HepG2 (cell line): Measurements from ENCODE around the gene CTAG2. TPM values are rescaled to one million over a fixed set of nuclear protein-coding genes. Genes with fewer than 3 reads are reported as not detected.
"Not testable (repeated sequence)": the region's sequence is repeated elsewhere in the genome, so short reads cannot be mapped to it uniquely, and the experiment has no call there.

Source experiments
- ATAC-seq: fragments of 200-7000 bp; cut with Tn5 transposase; 3 replicates; pipeline ENCODE4 v1.9.1; 2020; ENCODE audit warnings: mild to moderate bottlenecking, moderate library complexity
- BruUV-seq: library from RNA; stranded (reverse); fragments of 400-500 nt; replicated peaks from 2 replicates; lab custom pipeline; 2021; lab: Mats Ljungman, UMichigan
- CTCF ChIA-PET: fragments of 300-600 bp; formaldehyde crosslinking; extraction: SDS; loops from one replicate; lab custom pipeline; 2021; ENCODE audit warnings: low total read pairs, inconsistent platforms, low intra/inter-chr PET ratio; lab: Yijun Ruan, JAX
- POLR2A ChIA-PET: fragments of 350-600 bp; sonication (Branson Sonifier 250); formaldehyde crosslinking; loops from one replicate; lab custom pipeline; 2020; ENCODE audit warnings: antibody characterized with exemption, inconsistent platforms; lab: Yijun Ruan, JAX
- DNase-seq: peaks from one replicate; pipeline ENCODE4 v3.0.0-alpha.2; 2015; ENCODE audit warnings: low spot score
- FAIRE-seq: peaks from 3 replicates; lab custom pipeline; 2011; peaks lifted over from hg19 to GRCh38; lab: Jason Lieb, UNC
- H2AFZ ChIP-seq: one replicate; pipeline ENCODE4 v1.6.1; 2011; ENCODE audit warnings: low read length, inconsistent platforms
- H3K27ac ChIP-seq: fragments of 300-600 bp; 3 replicates; pipeline ENCODE4 v1.8.0; 2011; ENCODE audit warnings: mixed run types, mild to moderate bottlenecking, mixed read lengths, low read length, inconsistent platforms; ENCODE audit not compliant: insufficient read depth; ENCODE audit errors: extremely low read length
- H3K27me3 ChIP-seq, 2 experiments: fragments of 200-600 bp in 1 of 2; 2 replicates in 1 of 2; 3 replicates in 1 of 2; pipeline versions ENCODE4 v1.6.0 to v1.8.0; 2011; ENCODE audit warnings: low read length in 2 of 2, mild to moderate bottlenecking in 2 of 2, moderate library complexity in 2 of 2, inconsistent platforms in 1 of 2; ENCODE audit not compliant: insufficient read depth in 2 of 2, control insufficient read depth in 1 of 2
- H3K36me3 ChIP-seq, 2 experiments: fragments of 200-600 bp in 1 of 2; replicated peaks in 1 of 2; 2 replicates in 1 of 2; 3 replicates in 1 of 2; pipeline versions ENCODE4 v1.5.1 to v1.8.0; 2011; ENCODE audit warnings: low read length in 2 of 2, inconsistent platforms in 1 of 2; ENCODE audit not compliant: insufficient read depth in 2 of 2, control insufficient read depth in 1 of 2
- H3K4me1 ChIP-seq: 2 replicates; pipeline ENCODE4 v1.5.1; 2012; ENCODE audit warnings: low read length, inconsistent platforms; ENCODE audit not compliant: insufficient read depth
- H3K4me2 ChIP-seq: 2 replicates; pipeline ENCODE4 v1.6.0; 2011; ENCODE audit warnings: low read depth, low read length, inconsistent platforms
- H3K4me3 ChIP-seq, 3 experiments: fragments of 200-600 bp in 1 of 3; sonication (generic), shearing (Covaris generic) in 1 of 3; replicated peaks in 1 of 3; 2 replicates each; pipeline ENCODE4 v1.5.1; 2011 to 2016; ENCODE audit warnings: low read length in 3 of 3, inconsistent platforms in 2 of 3, low read depth in 2 of 3, mild to moderate bottlenecking in 2 of 3, control low read depth in 1 of 3, mixed read lengths in 1 of 3; ENCODE audit not compliant: insufficient read depth in 1 of 3
- H3K79me2 ChIP-seq: one replicate; pipeline ENCODE4 v1.6.1; 2011; ENCODE audit warnings: low read length, inconsistent platforms; ENCODE audit not compliant: insufficient read depth
- H3K9ac ChIP-seq: 2 replicates; pipeline ENCODE4 v1.6.0; 2011; ENCODE audit warnings: mild to moderate bottlenecking, low read depth, low read length, inconsistent platforms; ENCODE audit not compliant: insufficient read depth
- H3K9me3 ChIP-seq: 2 replicates; pipeline ENCODE4 v1.5.1; 2012; ENCODE audit warnings: mild to moderate bottlenecking, low read length
- H4K20me1 ChIP-seq: 2 replicates; pipeline ENCODE4 v1.6.0; 2011; ENCODE audit warnings: inconsistent platforms, mild to moderate bottlenecking, low read length, moderate library complexity; ENCODE audit not compliant: insufficient read depth
- WGBS: methylation state at CpG from one replicate; pipeline ENCODE4 v1.1.6; 2017; ENCODE audit warnings: low lambda C conversion rate; 5-methylcytosine and 5-hydroxymethylcytosine counted together
- in situ Hi-C: cut with HindIII; loops from 2 replicates; pipeline ENCODE4 v1.10.0; 2017; ENCODE audit warnings: low pct_unique_long_range_greater_than_20kb; ENCODE audit not compliant: extremely low pct_ligation_motif_present
- intact Hi-C: fragments of 100-400 bp; cut with micrococcal nuclease; formaldehyde crosslinking; loops from one replicate; pipeline ENCODE4 v1.10.0; 2022; ENCODE audit not compliant: unreplicated experiment
- polyA plus RNA-seq, 8 experiments: library from polyadenylated mRNA; depleted of rRNA in 3 of 8; stranded (reverse) in 7 of 8; unstranded in 1 of 8; fragments of >200 nt; fragmentation: Illumina TruSeq in 4 of 8; extraction: Trizol in 4 of 8; gene quantifications; 2 replicates each; pipeline versions ENCODE4 v1.2.1 to v1.2.3, GENCODE V29; 2011 to 2016; ENCODE audit warnings: low read depth in 4 of 8, missing spikeins in 1 of 8, mixed read lengths in 1 of 8; ENCODE audit not compliant: insufficient read depth in 1 of 8
- total RNA-seq, 5 experiments: library from RNA; depleted of rRNA; stranded (reverse); fragments of >200 nt; fragmentation: Illumina TruSeq; extraction: Trizol; gene quantifications; 2 replicates each; pipeline ENCODE4 v1.2.3, GENCODE V29; 2016; ENCODE audit warnings: low read depth in 1 of 5

Gene CTAG2
- total and polyA plus RNA-seq, 2 of the 13 experiments (the other 11 are each of a cell fraction or from before 2014, with no cell fraction given): not detected

- DNase-seq, H3K4me2 ChIP-seq, H3K9ac ChIP-seq, H2AFZ ChIP-seq, in situ Hi-C loops, intact Hi-C loops, H4K20me1 ChIP-seq, POLR2A ChIA-PET, H3K4me3 ChIP-seq, BruUV-seq, H3K36me3 ChIP-seq, H3K27me3 ChIP-seq, H3K4me1 ChIP-seq, ATAC-seq, H3K27ac ChIP-seq, H3K9me3 ChIP-seq, H3K79me2 ChIP-seq, CTCF ChIA-PET, FAIRE-seq: not testable (repeated sequence)
- no CpG with 5 or more reads among the region's 28 CpGs for WGBS
These were observed 34.2 kb downstream of the CTAG2 start, which contains the start of gene CTAG1B for GRCh38 chrX:154619182-154619581. Gene CTAG1B (minus strand): TSS chrX:154619282. CDS start chrX:154619218, 64 bp downstream.

- H3K79me2 ChIP-seq, ATAC-seq, DNase-seq, BruUV-seq, H3K4me3 ChIP-seq, POLR2A ChIA-PET, H3K9ac ChIP-seq, H2AFZ ChIP-seq, H3K27ac ChIP-seq, FAIRE-seq, H3K4me1 ChIP-seq, H3K36me3 ChIP-seq, intact Hi-C loops, H3K27me3 ChIP-seq, in situ Hi-C loops, H4K20me1 ChIP-seq, H3K4me2 ChIP-seq, H3K9me3 ChIP-seq, CTCF ChIA-PET: not testable (repeated sequence)
- WGBS: 0% methylated on average over 6 of the region's 12 CpGs
These were observed 39.8 kb downstream of the CTAG2 start for GRCh38 chrX:154613586-154613985.

GRCh38 chrX:154611146-154611545 lies 42.2 kb downstream of the CTAG2 start:
- H3K4me3 ChIP-seq, intact Hi-C loops, H2AFZ ChIP-seq, H4K20me1 ChIP-seq, DNase-seq, H3K79me2 ChIP-seq, FAIRE-seq, CTCF ChIA-PET, in situ Hi-C loops, H3K4me1 ChIP-seq, H3K9ac ChIP-seq, ATAC-seq, H3K9me3 ChIP-seq, POLR2A ChIA-PET, BruUV-seq, H3K27ac ChIP-seq, H3K27me3 ChIP-seq, H3K4me2 ChIP-seq, H3K36me3 ChIP-seq: not testable (repeated sequence)
- WGBS: 27% methylated on average over 11 of the region's 12 CpGs

- H3K4me2 ChIP-seq, H4K20me1 ChIP-seq, H3K79me2 ChIP-seq, intact Hi-C loops, H3K9me3 ChIP-seq, DNase-seq, H3K27me3 ChIP-seq, H3K9ac ChIP-seq, ATAC-seq, POLR2A ChIA-PET, H2AFZ ChIP-seq, BruUV-seq, H3K27ac ChIP-seq, FAIRE-seq, in situ Hi-C loops, H3K4me3 ChIP-seq, H3K36me3 ChIP-seq, CTCF ChIA-PET, H3K4me1 ChIP-seq: not testable (repeated sequence)
- 27% methylated on average over 7 of the region's 12 CpGs for WGBS
These were observed 44.6 kb downstream of the CTAG2 start for GRCh38 chrX:154608823-154609222.
